Esophagus muscularis mucosa (tissue), 4 donors: ENCODE data around the gene PRAMEF4.

ENCODE experiments used
- EP300 ChIP-seq: sonication (generic); formaldehyde crosslinking; IDR thresholded peaks from one replicate; pipeline ENCODE4 v1.6.1; 2017; ENCODE audit warnings: antibody characterized with exemption
- POLR2A ChIP-seq: fragments of 450-650 bp; IDR thresholded peaks from one replicate; pipeline ENCODE4 v1.6.1; 2017; ENCODE audit warnings: antibody characterized with exemption, moderate library complexity, mild to moderate bottlenecking, low read depth
- POLR2AphosphoS5 ChIP-seq, 2 donors: sonication (generic); formaldehyde crosslinking; IDR thresholded peaks; one replicate each; pipeline ENCODE4 v1.6.1; 2017; ENCODE audit warnings: antibody characterized with exemption in 2 of 2
- TF ChIP-seq, protein P1 (sequence below), 3 experiments: fragments of 200-600 bp in 2 of 3; fragments of 450-650 bp in 1 of 3; sonication (generic) in 2 of 3; IDR thresholded peaks; one replicate each; pipeline ENCODE4 v1.5.1; 2017 to 2019; ENCODE audit warnings: antibody characterized with exemption in 3 of 3, mild to moderate bottlenecking in 2 of 3, moderate library complexity in 1 of 3

DNA sequence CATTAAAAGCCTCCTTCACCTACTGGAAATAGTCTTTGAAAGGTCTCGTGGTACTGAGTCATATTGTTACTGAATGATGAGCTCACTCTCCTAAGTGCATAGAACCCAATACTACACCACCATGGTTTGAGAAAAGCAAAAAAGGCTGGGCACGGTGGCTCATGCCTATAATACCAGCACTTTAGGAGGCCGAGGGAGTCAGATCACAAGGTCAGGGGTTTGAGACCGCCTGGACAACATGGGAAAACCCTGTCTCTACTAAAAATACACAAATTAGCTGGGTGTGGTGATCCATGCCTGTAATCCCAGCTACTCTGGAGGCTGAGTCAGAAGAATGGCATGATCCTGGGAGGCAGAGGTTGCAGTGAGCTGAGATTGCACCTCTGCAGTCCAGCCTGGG, 34.2 kb downstream of the PRAMEF4 start:
- TF ChIP-seq, protein P1, sequence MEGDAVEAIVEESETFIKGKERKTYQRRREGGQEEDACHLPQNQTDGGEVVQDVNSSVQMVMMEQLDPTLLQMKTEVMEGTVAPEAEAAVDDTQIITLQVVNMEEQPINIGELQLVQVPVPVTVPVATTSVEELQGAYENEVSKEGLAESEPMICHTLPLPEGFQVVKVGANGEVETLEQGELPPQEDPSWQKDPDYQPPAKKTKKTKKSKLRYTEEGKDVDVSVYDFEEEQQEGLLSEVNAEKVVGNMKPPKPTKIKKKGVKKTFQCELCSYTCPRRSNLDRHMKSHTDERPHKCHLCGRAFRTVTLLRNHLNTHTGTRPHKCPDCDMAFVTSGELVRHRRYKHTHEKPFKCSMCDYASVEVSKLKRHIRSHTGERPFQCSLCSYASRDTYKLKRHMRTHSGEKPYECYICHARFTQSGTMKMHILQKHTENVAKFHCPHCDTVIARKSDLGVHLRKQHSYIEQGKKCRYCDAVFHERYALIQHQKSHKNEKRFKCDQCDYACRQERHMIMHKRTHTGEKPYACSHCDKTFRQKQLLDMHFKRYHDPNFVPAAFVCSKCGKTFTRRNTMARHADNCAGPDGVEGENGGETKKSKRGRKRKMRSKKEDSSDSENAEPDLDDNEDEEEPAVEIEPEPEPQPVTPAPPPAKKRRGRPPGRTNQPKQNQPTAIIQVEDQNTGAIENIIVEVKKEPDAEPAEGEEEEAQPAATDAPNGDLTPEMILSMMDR (IDR thresholded peaks at IDR 0.05): no peak
- no peak for TF ChIP-seq POLR2A
- no peak for TF ChIP-seq POLR2AphosphoS5 (IDR thresholded peaks at IDR 0.05)
- no peak for TF ChIP-seq EP300
